Subcutaneous adipose tissue (tissue), 4 donors: Measurements from ENCODE around the gene NXN. TPM values are rescaled to one million over a fixed set of nuclear protein-coding genes. Genes with fewer than 3 reads are reported as not detected.

Source experiments
- total RNA-seq, 4 donors: library from RNA; depleted of rRNA; stranded (reverse); fragments of >200 nt; gene quantifications; one replicate each; pipeline ENCODE4 v1.1.0, GENCODE V29; 2016
- TF ChIP-seq, protein P1 (sequence below): fragments of 450-650 bp; IDR thresholded peaks from one replicate; pipeline ENCODE4 v1.5.1; 2016; ENCODE audit warnings: low read depth, mild to moderate bottlenecking, control low read depth, antibody characterized with exemption, moderate library complexity

The NXN gene
- total RNA-seq, 4 donors from 2014 or later: 2.9 to 24.3 (median 7.4) TPM

DNA sequence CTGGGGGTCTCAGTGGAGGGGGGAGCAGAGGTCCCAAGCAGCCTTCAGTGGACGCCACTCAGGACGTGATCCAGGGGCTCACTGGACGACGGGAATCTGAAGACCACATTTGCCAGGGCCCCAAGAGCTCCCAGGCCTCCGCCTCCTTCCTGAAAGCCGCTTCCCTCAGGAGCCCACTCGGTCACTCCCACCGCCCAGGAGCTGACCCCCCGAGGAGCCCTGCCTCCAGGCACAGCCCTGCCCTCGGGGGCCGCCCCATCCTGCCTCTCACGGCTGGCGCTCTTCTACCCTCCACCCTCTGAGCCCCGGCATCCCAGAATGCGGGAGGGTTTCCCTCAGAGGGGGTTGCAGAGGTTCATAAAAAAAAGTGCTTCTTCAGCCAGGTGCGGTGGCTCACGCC, 41.6 kb upstream of the NXN start:
- TF ChIP-seq, protein P1, sequence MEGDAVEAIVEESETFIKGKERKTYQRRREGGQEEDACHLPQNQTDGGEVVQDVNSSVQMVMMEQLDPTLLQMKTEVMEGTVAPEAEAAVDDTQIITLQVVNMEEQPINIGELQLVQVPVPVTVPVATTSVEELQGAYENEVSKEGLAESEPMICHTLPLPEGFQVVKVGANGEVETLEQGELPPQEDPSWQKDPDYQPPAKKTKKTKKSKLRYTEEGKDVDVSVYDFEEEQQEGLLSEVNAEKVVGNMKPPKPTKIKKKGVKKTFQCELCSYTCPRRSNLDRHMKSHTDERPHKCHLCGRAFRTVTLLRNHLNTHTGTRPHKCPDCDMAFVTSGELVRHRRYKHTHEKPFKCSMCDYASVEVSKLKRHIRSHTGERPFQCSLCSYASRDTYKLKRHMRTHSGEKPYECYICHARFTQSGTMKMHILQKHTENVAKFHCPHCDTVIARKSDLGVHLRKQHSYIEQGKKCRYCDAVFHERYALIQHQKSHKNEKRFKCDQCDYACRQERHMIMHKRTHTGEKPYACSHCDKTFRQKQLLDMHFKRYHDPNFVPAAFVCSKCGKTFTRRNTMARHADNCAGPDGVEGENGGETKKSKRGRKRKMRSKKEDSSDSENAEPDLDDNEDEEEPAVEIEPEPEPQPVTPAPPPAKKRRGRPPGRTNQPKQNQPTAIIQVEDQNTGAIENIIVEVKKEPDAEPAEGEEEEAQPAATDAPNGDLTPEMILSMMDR: no peak

DNA sequence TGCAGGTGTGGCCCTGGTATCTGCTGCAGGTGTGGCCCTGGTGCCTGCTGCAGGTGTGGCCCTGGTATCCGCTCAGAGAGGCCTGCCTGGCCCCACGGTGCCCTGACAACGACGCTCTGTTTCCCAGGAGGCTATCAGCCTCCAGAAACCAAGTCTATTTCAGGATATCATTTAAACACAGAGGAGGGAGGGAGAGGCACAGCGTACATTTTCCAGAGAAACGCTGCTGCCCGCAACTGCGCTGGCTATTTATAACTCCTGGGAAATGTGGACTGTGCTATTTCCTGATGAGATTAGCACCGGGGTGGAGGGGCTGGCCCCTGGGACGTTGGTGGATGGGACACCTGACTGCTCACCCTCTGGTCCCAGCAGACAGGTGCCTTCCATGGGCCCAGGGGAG, 39.9 kb upstream of the NXN start:
- TF ChIP-seq, protein P1: no peak

DNA sequence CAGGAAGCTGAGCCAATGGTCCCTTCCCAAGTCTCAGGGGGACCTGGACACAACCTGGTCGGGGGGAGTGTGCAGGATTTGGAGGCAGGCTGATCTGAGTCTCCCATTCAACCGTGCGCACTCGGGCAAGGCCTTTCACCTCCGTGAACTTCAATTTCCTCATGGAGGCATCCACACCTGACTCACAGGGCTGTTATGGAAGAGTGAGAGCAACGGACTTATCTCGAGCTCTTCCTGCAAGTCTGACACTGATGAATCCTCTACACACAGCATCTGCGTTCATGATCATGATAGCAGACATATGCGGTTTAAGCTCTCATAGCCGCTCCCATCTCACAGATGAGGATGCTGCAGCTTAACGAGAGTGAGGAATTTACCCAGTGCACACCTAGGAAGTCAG, 39.0 kb upstream of the NXN start:
- TF ChIP-seq, protein P1: no peak

DNA sequence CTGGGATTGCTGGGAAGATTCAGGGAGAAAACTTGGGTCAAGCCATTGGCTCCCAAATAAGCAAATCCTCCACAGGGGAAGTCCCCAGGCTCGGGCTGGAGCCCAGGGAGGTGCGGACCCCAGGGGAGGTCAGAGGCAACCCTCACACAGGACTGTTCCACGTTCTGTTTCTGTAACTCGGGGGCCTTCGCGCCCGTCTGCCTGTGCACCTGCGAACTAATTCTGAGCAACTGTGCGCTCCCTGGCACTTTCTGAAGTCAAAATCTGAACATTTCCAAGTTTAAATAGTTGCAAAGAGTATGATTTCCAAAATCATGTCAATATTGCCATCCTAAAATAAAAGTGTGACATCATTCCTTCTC, 34.1 kb upstream of the NXN start:
- TF ChIP-seq, protein P1: no peak

DNA sequence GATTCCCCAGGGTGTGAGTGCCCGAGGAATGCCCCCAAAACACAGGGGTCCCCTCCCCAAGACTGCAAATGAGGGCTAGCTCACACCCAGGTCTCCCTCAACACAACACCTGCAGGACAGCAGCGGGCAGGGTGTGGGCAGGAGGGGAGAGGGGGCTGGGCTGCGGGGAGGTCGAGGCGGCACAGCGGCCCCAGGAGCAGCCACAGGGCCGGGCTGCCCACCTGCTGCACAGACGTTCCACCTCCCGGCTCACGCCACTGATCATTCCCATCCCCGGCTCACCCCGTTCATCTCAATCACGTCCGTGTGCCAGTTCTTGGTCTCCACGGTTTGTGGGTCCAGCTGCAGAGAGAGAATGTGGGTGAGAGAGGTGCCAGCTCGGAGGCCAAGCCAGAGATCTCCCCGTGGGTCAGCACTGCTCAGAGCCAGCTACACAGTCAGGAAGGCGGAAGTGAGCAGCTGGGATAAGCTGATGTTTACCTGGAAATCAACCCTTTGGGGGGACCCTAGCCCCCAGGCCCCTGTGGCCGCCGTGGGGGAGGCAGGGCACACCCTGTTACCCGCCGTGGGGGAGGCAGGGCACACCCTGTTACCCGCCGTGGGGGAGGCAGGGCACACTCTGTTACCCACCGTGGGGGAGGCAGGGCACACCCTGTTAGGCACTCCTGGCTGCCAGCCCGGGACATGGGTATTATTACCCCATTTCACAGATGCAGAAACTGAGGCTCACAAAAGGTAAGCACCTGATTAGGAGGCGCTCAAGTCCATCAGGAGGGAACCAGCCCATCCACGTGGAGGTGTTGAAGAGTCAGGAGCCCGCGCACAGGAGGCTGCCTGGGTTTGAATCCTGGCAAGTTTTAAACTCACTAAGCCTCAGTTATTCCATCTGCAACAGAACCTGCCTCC, 33.5 kb upstream of the NXN start:
- TF ChIP-seq, protein P1: no peak

DNA sequence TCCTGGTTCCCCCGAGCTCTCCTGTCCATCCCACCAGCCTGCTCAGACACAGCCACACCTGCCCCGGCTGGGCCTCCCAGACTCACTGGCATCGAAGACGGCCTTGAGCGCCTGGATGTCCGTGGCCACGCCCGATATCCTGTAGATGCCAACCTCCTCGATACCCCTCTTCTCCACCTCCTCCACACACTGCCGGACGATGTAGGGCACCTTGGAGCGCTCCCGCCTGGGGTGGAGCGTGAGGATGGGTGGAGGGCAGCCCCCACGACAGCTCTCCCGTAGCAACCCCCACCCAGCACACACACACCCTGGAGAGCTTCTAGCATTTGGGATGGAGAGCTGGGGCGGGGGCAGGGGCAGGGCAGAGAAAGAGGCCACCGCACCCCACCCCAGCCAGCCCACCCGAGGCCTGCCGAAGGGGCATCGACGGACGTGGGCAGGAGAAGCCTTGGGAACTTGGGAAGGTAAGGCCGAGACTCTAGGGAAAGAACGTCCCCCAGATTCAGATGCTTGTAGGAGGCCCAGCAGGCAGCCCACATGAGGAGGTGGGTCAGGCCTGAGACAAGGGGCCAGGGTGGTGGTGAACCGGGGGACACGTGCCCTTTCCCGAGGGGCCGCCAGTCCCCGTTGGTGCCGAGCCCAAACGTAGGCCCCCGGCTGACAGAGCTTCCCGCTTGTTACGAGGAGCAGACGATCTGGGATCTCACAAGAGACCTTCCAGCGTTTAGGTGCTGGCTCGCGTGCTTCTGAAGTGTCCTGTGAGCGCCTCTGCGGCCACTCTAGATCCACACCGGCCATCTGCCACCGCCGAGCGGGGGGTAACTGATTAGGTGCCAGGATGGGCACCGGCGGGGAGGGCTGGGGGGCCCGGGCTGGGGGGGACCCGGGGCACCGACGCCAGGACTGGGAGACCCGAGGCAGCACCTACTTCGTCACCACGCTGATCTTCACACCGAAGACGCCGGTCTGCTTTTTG, 32.5 kb upstream of the NXN start:
- TF ChIP-seq, protein P1: no peak

DNA sequence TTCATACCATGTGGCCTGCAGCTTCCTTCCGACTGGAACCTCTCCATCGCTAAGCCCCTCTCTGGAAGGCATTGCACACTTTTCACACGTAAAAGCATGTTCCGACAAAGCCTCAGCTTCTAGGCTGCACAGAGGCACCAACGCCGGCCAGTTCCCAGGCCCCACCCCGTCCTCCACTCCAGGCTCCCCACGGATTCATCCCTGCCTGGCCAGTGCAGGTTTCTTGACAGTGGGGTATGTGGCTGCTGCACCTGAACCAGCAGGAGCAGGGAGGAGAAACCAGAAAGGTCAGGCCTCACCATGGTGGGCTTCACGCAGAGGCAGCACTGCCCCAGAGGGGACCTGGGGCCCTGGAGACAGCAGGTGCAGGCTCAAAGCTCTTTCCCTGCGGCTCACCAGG, 31.6 kb upstream of the NXN start:
- TF ChIP-seq, protein P1: no peak
